ENCODE measurements around the gene NDUFV3. TPM values are rescaled to one million over a fixed set of nuclear protein-coding genes. Genes with fewer than 3 reads are reported as not detected.

The NDUFV3 gene
- total and polyA plus RNA-seq, 2 of the 8 experiments (the other 6 are each of a cell fraction or from before 2014, with no cell fraction given), result 17.0 to 44.4 TPM

DNA sequence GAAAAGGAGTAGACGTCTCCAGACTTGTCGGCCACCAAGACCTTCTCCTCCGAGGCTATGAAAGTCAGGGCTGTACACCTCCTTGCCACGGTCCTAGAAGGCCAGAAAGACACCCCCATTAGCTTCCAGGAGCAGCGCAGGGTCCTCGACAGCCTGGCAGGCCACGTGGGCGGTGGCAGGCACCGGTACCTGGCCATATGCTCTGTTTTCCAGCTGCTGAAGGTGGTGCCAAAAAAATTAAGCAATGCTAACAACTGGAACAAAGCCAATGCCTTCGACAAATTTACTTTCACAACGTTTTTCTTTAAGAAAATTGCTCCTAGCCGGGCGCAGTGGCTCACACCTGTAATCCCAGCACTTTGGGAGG, 29.6 kb upstream of the NDUFV3 start (continued):
- TF ChIP-seq RNF2 (IDR thresholded peaks at IDR 0.05; ENCODE audit: borderline replicate concordance, low read depth, low read length, missing control alignments, poor library complexity, severe bottlenecking) (no peak), HDAC6 (IDR thresholded peaks at IDR 0.05; ENCODE audit: low read depth, low read length) (no peak), EZH2 (IDR thresholded peaks at IDR 0.05; ENCODE audit: low read depth, low read length, severe bottlenecking) (no peak)

Measured in H1 (cell line).